Caco-2 (cell line): Measurements from ENCODE around the gene ZNF638. TPM values are rescaled to one million over a fixed set of nuclear protein-coding genes. Genes with fewer than 3 reads are reported as not detected.
A peak's percentile ranks its signal among the peaks of the same experiment; 100 is the strongest.
"Not testable (repeated sequence)": the region's sequence is repeated elsewhere in the genome, so short reads cannot be mapped to it uniquely, and the experiment has no call there.

ENCODE experiments used
- BruUV-seq: library from RNA; stranded (reverse); fragments of 400-500 nt; replicated peaks from 2 replicates; lab custom pipeline; 2021; lab: Mats Ljungman, UMichigan
- CTCF ChIA-PET: fragments of 300-600 bp; sonication (Branson Sonifier 250); formaldehyde crosslinking; loops from one replicate; lab custom pipeline; 2022; ENCODE audit warnings: antibody characterized with exemption; lab: Charles Lee
- POLR2A ChIA-PET: fragments of 300-600 bp; sonication (Branson Sonifier 250); formaldehyde crosslinking; loops from one replicate; lab custom pipeline; 2022; ENCODE audit warnings: antibody characterized with exemption; lab: Charles Lee
- DNase-seq, 2 experiments: peaks; one replicate each; pipeline versions ENCODE4 v3.0.0 to v3.0.0-alpha.2; 2020 to 2022
- H3K27me3 ChIP-seq: replicated peaks from 2 replicates; pipeline ENCODE4 v1.6.0; 2011; ENCODE audit warnings: low read length; ENCODE audit not compliant: control insufficient read depth, insufficient read depth
- H3K36me3 ChIP-seq: 2 replicates; pipeline ENCODE4 v1.5.1; 2011; ENCODE audit warnings: low read length; ENCODE audit not compliant: control insufficient read depth, insufficient read depth
- H3K4me1 ChIP-seq: fragments of 250-450 bp; sonication (Bioruptor Pico); 2 replicates; pipeline ENCODE4 v1.5.1; 2020; ENCODE audit warnings: mild to moderate bottlenecking
- H3K4me3 ChIP-seq: 2 replicates; pipeline ENCODE4 v1.5.1; 2011; ENCODE audit warnings: low read depth, mild to moderate bottlenecking, control low read depth, low read length
- H3K9me3 ChIP-seq: fragments of 250-450 bp; sonication (Bioruptor Pico); 2 replicates; pipeline ENCODE4 v1.5.1; 2020; ENCODE audit warnings: mild to moderate bottlenecking, moderate library complexity
- H3K27ac Mint-ChIP-seq: one replicate; pipeline ENCODE4 v1.8.0; 2022; ENCODE audit warnings: mixed read lengths; ENCODE audit not compliant: unreplicated experiment
- H3K27me3 Mint-ChIP-seq: one replicate; pipeline ENCODE4 v1.8.0; 2022; ENCODE audit warnings: mixed read lengths; ENCODE audit not compliant: insufficient read depth, unreplicated experiment
- H3K36me3 Mint-ChIP-seq: one replicate; pipeline ENCODE4 v1.8.0; 2022; ENCODE audit warnings: mild to moderate bottlenecking, mixed read lengths; ENCODE audit not compliant: insufficient read depth, unreplicated experiment
- H3K4me1 Mint-ChIP-seq: one replicate; pipeline ENCODE4 v1.8.0; 2022; ENCODE audit warnings: low read depth, mixed read lengths; ENCODE audit not compliant: unreplicated experiment
- H3K4me3 Mint-ChIP-seq: one replicate; pipeline ENCODE4 v1.8.0; 2022; ENCODE audit warnings: mild to moderate bottlenecking, moderate library complexity, mixed read lengths; ENCODE audit not compliant: unreplicated experiment
- H3K9me3 Mint-ChIP-seq: one replicate; pipeline ENCODE4 v1.8.0; 2022; ENCODE audit warnings: mixed read lengths; ENCODE audit not compliant: unreplicated experiment
- intact Hi-C: fragments of 100-400 bp; cut with micrococcal nuclease; formaldehyde crosslinking; loops from one replicate; pipeline ENCODE4 v1.10.0; 2022; ENCODE audit not compliant: unreplicated experiment
- total RNA-seq: library from RNA; stranded (reverse); gene quantifications from 2 replicates; pipeline ENCODE4 v1.2.3, GENCODE V29; 2022
- TF ChIP-seq, protein P1 (sequence below), 2 experiments: fragments of 200-600 bp in 1 of 2; IDR thresholded peaks; 1 replicate in 1 of 2; 2 replicates in 1 of 2; pipeline versions ENCODE4 v1.5.1 to v1.8.0; 2011 to 2022; ENCODE audit warnings: antibody characterized with exemption in 1 of 2, control low read depth in 1 of 2, inconsistent platforms in 1 of 2, low read depth in 1 of 2, low read length in 1 of 2, mild to moderate bottlenecking in 1 of 2, moderate library complexity in 1 of 2; ENCODE audit not compliant: insufficient read depth in 1 of 2, severe bottlenecking in 1 of 2, unreplicated experiment in 1 of 2

ZNF638 gene
- total RNA-seq, 1 experiment from 2014 or later = 133 TPM

DNA sequence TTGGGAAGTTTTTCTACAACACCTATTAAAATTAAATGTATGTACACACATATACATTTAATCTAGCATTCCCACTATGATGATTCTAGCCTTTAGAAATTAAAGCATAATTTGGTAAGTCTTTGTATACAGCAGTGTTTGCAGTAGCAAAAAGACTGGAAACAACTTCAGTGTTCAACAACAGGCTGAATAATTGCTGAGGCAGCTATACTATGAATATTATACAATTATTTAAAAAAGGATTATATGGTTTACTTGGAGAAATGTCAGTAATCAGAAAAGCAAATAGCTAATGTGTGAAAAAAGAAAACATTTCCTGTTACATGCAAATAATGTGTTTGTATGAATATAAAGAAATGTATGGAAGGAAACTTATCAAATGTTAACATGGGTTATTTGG lies 1.4 kb upstream of the ZNF638 start:
- Histone ChIP-seq H3K4me3 (no peak overlapping the region), H3K4me1 (peaks cover 11% of the 10 kb centered on the region; the same call in 1 of the 2 replicates), H3K27me3 (no peaks in the 10 kb centered on the region), H3K36me3 (no peaks in the 10 kb centered on the region), H3K9me3 (no peaks in the 10 kb centered on the region)
- no TSS peak for BruUV-seq
- Mint-ChIP-seq H3K4me3 (peak overlapping the region; percentile 18), H3K36me3 (peaks cover 33% of the 10 kb centered on the region), H3K27ac (no peak overlapping the region), H3K4me1 (peaks cover 23% of the 10 kb centered on the region), H3K27me3 (no peaks in the 10 kb centered on the region), H3K9me3 (no peaks in the 10 kb centered on the region)
- intact Hi-C loops = no loop called here
- no peak for DNase-seq
- ChIA-PET CTCF (interaction anchor here (1.3 to 2.9 kb wide), 2 partner anchors 31 to 103 kb away, joined by 4 to 77 read pairs; partner anchors contain the start of gene PAIP2B), POLR2A (interaction anchor here (0.7 kb wide), 1 partner anchor 262 kb away, joined by 6 read pairs; the partner anchor contains the start of gene NAGK)
- TF ChIP-seq, protein P1, sequence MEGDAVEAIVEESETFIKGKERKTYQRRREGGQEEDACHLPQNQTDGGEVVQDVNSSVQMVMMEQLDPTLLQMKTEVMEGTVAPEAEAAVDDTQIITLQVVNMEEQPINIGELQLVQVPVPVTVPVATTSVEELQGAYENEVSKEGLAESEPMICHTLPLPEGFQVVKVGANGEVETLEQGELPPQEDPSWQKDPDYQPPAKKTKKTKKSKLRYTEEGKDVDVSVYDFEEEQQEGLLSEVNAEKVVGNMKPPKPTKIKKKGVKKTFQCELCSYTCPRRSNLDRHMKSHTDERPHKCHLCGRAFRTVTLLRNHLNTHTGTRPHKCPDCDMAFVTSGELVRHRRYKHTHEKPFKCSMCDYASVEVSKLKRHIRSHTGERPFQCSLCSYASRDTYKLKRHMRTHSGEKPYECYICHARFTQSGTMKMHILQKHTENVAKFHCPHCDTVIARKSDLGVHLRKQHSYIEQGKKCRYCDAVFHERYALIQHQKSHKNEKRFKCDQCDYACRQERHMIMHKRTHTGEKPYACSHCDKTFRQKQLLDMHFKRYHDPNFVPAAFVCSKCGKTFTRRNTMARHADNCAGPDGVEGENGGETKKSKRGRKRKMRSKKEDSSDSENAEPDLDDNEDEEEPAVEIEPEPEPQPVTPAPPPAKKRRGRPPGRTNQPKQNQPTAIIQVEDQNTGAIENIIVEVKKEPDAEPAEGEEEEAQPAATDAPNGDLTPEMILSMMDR (IDR thresholded peaks at IDR 0.05; ENCODE audit: insufficient read depth in 1 of 2, low read depth in 1 of 2, low read length in 1 of 2, severe bottlenecking in 1 of 2, unreplicated experiment in 1 of 2) = no peak

DNA sequence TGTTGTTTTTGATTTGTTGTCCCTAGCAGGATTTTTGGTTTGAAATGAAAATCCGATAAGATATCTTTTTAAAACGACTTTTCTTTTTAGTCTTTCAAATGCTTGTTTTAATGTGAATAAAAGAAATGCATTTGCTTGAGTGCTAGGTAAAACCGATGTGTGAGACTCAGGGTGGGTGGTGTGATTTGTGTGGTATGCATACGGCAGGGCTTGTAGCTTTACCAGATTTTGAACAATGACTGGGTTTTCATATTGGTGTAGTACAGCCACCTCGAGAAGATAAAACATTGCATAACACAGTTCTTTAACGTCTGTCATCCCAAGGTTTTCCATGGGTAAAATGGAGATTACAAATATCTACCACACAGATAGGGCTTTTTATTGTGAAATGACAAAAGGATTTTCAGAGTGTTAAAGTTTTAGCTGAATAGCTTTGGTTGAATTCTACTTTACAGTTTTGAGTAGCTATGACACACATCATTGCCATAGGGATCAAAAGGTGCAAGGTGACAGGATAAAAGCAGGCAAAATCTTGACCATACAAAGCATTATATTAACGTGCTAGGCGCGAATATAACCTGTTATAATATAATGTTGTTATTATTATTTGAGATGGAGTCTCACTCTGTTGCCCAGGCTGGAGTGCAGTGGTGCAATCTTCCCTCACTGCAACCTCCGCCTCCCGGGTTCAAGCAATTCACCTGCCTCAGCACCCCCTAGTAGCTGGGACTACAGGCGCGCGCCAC lies 824 bp upstream of the ZNF638 start:
- no TSS peak for BruUV-seq
- H3K4me3 ChIP-seq = peak overlapping the region; percentile 92; the same call in 1 of the 2 replicates
- ChIA-PET POLR2A (interaction anchor here (0.7 to 1.6 kb wide), 5 partner anchors 12 to 263 kb away, joined by 5 to 28 read pairs (median 7); partner anchors contain the start of genes NAGK and PAIP2B), CTCF (interaction anchor here (0.9 to 2.9 kb wide), 13 partner anchors 10 to 201 kb away, joined by 3 to 77 read pairs (median 6); partner anchors contain the start of genes DYSF, MCEE and PAIP2B)
- intact Hi-C loops = loop anchor here (1.0 kb wide), 2 partner anchors 31 to 106 kb away; no protein-coding TSS in a partner anchor
- Mint-ChIP-seq H3K27me3 (no peaks in the 10 kb centered on the region), H3K36me3 (peaks cover 36% of the 10 kb centered on the region), H3K4me3 (peak overlapping the region; percentile 98), H3K9me3 (no peaks in the 10 kb centered on the region), H3K4me1 (peaks cover 23% of the 10 kb centered on the region), H3K27ac (peak overlapping the region; percentile 99)
- no peak for DNase-seq
- TF ChIP-seq, protein P1 (IDR thresholded peaks at IDR 0.05; ENCODE audit: insufficient read depth in 1 of 2, low read depth in 1 of 2, low read length in 1 of 2, severe bottlenecking in 1 of 2, unreplicated experiment in 1 of 2) = no peak
- no peaks in the 10 kb centered on the region for H3K36me3 ChIP-seq
- no peaks in the 10 kb centered on the region for H3K27me3 ChIP-seq
- peaks cover 11% of the 10 kb centered on the region; the same call in 1 of the 2 replicates for H3K4me1 ChIP-seq
- no peaks in the 10 kb centered on the region for H3K9me3 ChIP-seq

DNA sequence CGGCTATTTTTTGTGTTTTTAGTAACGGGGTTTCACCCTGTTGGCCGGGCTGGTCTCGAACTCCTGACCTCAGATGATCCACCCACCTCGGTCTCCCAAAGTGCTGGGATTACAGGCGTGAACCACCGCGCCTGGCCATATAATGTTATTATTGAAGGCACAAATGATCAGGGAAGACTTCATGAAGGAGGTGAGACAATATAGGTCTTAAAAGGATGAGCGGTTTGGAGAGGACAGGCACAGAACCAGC lies 326 bp upstream of the ZNF638 start:
- not testable (repeated sequence) for H3K9me3 Mint-ChIP-seq, H3K36me3 ChIP-seq, H3K27me3 ChIP-seq, H3K27me3 Mint-ChIP-seq, DNase-seq, BruUV-seq, H3K9me3 ChIP-seq
- ChIA-PET CTCF (interaction anchor here (0.6 to 2.9 kb wide), 34 partner anchors 8 to 1375 kb away, joined by 3 to 77 read pairs (median 5); partner anchors contain the start of genes DYSF, MCEE and PAIP2B), POLR2A (interaction anchor here (0.7 to 1.6 kb wide), 6 partner anchors 12 to 263 kb away, joined by 5 to 28 read pairs (median 9); partner anchors contain the start of gene PAIP2B)
- intact Hi-C loops = loop anchor here (1.0 kb wide), 2 partner anchors 32 to 107 kb away; no protein-coding TSS in a partner anchor
- H3K36me3 Mint-ChIP-seq = peaks cover 38% of the 10 kb centered on the region
- Histone ChIP-seq H3K4me1 (peaks cover 11% of the 10 kb centered on the region; the same call in 1 of the 2 replicates), H3K4me3 (peak overlapping the region; percentile 92)
- peak overlapping the region; percentile 99 for H3K27ac Mint-ChIP-seq
- peaks cover 23% of the 10 kb centered on the region for H3K4me1 Mint-ChIP-seq
- peak overlapping the region; percentile 98 for H3K4me3 Mint-ChIP-seq
